Epithelial cell of proximal tubule (primary cell): ENCODE data around the gene DIABLO. TPM values are rescaled to one million over a fixed set of nuclear protein-coding genes. Genes with fewer than 3 reads are reported as not detected.
"Not testable (repeated sequence)": the region's sequence is repeated elsewhere in the genome, so short reads cannot be mapped to it uniquely, and the experiment has no call there.

Experiments used
- DNase-seq: peaks from one replicate; pipeline ENCODE4 v3.0.0-alpha.2; 2011; ENCODE audit warnings: low read depth
- H3K4me3 ChIP-seq: 2 replicates; pipeline ENCODE4 v1.5.1; 2011; ENCODE audit warnings: low read depth, mild to moderate bottlenecking, low read length
- total RNA-seq: library from RNA; depleted of rRNA; stranded (reverse); fragments of >200 nt; gene quantifications from 2 replicates; pipeline ENCODE4 v1.2.3, GENCODE V29; 2015
- TF ChIP-seq, protein P1 (sequence below): conservative IDR thresholded peaks from 2 replicates; pipeline ENCODE4 v1.5.1; 2012; ENCODE audit warnings: low read depth, mild to moderate bottlenecking, low read length

Gene DIABLO
- total RNA-seq, 1 donor from 2014 or later: 123 TPM

GRCh38 chr12:122185494-122186082 lies 40.3 kb downstream of the DIABLO start:
- TF ChIP-seq, protein P1, sequence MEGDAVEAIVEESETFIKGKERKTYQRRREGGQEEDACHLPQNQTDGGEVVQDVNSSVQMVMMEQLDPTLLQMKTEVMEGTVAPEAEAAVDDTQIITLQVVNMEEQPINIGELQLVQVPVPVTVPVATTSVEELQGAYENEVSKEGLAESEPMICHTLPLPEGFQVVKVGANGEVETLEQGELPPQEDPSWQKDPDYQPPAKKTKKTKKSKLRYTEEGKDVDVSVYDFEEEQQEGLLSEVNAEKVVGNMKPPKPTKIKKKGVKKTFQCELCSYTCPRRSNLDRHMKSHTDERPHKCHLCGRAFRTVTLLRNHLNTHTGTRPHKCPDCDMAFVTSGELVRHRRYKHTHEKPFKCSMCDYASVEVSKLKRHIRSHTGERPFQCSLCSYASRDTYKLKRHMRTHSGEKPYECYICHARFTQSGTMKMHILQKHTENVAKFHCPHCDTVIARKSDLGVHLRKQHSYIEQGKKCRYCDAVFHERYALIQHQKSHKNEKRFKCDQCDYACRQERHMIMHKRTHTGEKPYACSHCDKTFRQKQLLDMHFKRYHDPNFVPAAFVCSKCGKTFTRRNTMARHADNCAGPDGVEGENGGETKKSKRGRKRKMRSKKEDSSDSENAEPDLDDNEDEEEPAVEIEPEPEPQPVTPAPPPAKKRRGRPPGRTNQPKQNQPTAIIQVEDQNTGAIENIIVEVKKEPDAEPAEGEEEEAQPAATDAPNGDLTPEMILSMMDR: no peak
- no peak for DNase-seq
- H3K4me3 ChIP-seq: no peak overlapping the region

DNA sequence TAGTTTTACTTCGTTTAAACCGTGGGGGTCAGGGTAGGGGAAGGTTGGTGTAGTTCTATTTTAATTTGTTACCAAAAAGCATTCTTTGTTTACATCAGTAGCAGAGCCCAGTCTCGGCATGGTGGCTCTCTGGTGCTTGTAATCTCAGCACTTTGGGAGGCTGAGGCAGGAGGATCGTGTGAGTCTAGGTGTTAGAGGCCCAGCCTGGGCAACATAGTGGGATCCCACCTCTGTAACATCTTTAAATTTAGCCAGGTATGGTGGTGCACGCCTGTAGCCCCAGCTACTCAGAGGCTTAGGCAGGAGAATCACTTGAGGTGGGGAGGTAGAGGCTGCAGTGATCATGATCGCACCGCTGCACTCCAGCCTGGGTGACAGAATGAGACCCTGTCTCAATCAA lies 40.8 kb downstream of the DIABLO start:
- no peak for DNase-seq
- TF ChIP-seq, protein P1: no peak
- no peak overlapping the region for H3K4me3 ChIP-seq

DNA sequence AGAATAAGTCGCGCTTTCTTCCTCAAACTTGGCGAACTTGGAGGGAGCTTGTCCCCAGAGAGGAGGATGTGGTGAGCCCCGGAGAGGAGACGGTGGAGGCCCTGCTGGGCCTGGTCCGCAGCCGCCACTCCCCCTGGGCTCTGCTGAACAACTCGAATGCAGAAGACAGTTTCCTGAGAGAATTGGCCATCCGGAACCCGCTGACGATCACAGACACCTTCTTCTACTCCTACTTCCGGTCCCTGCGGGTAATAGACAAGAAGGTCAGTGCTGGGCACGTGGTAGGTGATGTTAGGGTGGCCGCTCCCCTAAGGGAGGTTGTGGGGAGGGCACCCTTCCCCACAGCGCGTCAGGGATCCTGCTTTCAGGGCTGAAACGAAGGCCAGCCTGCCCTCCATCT lies 41.3 kb downstream of the DIABLO start:
- no peak overlapping the region for H3K4me3 ChIP-seq
- DNase-seq: no peak
- TF ChIP-seq, protein P1: no peak

DNA sequence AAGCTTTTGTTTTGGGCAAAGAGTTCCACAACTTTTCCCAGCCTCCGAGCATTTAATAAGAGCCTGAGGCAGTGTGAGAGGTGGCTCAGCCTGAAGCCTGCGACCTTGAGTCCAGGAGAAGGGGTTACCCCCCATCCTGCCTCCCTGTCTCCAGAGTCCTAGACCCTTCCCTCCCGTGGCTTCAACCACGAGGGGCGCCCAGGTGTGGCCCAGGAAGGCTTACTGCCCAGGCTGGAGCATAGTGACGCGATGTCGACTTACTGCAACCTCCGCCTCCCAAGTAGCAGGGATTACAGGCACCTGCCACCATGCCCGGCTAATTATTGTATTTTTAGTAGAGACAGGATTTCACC lies 42.3 kb downstream of the DIABLO start:
- H3K4me3 ChIP-seq: peak overlapping the region; percentile 55
- TF ChIP-seq, protein P1: no peak
- no peak for DNase-seq

DNA sequence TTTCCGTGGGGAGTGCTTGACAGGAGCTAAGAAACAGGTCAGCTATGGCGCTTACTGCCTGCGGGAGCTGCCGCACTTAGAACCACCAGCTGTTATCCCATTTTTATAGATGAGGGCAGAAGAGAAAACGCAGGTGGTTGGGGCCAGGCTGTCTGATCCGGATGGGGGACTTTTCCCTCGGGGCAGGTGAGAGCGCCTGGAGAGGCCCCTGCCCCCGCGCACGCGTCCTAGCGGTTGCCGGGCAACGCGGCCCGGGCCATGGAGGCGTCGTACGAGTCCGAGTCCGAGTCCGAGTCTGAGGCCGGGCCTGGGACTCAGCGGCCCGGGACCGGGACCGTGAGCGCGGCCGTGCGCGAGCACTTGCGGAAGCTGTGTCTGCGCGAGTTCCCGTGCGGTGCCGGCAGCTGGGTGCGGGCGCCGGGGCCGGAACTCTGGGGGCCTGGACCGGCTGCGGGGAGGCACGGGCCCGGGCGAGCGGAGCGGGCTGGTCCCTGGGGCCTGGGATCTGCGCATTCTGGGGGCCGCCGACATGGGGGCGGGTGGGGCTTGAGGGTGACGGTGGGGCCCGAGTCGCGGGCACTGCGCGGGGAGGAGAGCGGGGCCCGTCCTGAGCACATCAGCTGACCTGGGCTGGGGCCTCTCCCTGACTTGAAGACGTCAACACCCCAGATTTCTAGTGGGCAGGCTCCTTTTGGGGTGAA lies 42.8 kb downstream of the DIABLO start, which contains the start of gene LRRC43:
LRRC43 (plus strand) TSS at position 237 of the 701 bp plus-strand sequence; CDS start at position 259, 22 bp downstream.
- TF ChIP-seq, protein P1: no peak
- H3K4me3 ChIP-seq: peak within 1 kb of the TSS; percentile 55
- no peak for DNase-seq

DNA sequence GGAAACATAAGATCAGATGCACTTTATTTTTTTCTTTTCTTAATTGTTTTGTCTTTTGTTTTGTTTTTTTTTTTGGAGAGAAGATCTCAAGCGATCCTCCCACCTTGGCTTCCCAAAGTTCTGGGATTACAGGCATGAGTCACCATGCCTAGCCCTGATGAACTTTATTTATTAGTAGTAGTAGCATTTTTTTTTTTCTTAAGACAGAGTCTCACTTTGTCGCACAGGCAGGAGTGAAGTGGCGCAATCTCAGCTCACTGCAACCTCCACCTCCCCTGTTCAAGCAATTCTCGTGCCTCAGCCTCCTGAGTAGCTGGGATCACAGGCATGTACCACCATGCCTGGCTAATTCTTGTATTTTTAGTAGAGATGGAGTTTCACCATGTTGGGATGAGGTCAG lies 49.4 kb downstream of the DIABLO start:
- H3K4me3 ChIP-seq, DNase-seq: not testable (repeated sequence)

GRCh38 chr12:122174155-122174845 lies 51.6 kb downstream of the DIABLO start, which contains the start of gene IL31:
Gene IL31, minus strand, starts transcription at chr12:122174221. Its CDS starts 49 bp downstream, at chr12:122174172.
- DNase-seq: no peak
- H3K4me3 ChIP-seq: no peak within 1 kb of the TSS
- TF ChIP-seq, protein P1: no peak
